ENCODE data around the gene CDKN1C. TPM values are rescaled to one million over a fixed set of nuclear protein-coding genes. Genes with fewer than 3 reads are reported as not detected.
A peak's percentile ranks its signal among the peaks of the same experiment; 100 is the strongest.

Gene CDKN1C
- total and polyA plus RNA-seq, 2 of the 8 experiments (the other 6 are each of a cell fraction or from before 2014, with no cell fraction given) = 12.8 to 14.1 TPM

DNA sequence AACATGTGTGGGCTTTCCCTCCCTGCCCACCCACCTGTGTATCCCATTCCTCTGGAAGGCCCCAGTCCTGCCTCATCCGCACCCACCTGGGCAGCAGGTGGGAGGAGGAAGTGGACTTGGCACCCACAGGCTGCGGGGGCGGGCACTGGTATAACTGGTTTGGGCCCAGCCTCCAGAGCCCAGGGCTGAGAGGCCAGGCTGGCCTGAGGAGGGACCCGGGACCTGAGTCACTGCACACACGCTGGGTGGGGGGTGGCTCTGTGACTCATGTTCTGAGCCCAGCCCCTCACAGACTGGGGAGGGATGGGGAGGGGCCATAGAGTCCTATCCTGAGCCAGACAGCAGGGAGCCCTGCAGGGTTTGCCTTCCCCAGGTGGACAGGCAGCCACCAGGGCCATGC lies 26.9 kb upstream of the CDKN1C start:
- Histone ChIP-seq H3K4me1 (replicated peaks in 1 of 4; ENCODE audit: control insufficient read depth in 3 of 4, insufficient read depth in 4 of 4, low read length in 3 of 4) (peaks cover 0 to 19% (median 8%) of the 10 kb centered on the region in 4 experiments; a peak in 4 of 7 replicates), H3K27ac (ENCODE audit: low read depth, low read length) (no peak overlapping the region), H2AFZ (ENCODE audit: low read length) (no peak overlapping the region), H3K4me2 (ENCODE audit: insufficient read depth in 1 of 2, low read depth in 2 of 2, low read length in 2 of 2) (no peak overlapping the region), H2BK15ac (ENCODE audit: low read length) (0 out of 2 replicates have a peak overlapping the region, but pooled peaks have one; percentile 16), H4K91ac (replicated peaks; ENCODE audit: insufficient read length, low read length) (no peak overlapping the region), H2AK5ac (ENCODE audit: low read depth, low read length) (peak overlapping the region; percentile 53; the same call in 1 of the 2 replicates), H3K79me2 (ENCODE audit: control insufficient read depth in 1 of 2, insufficient read depth in 2 of 2, low read length in 2 of 2) (no peaks in the 10 kb centered on the region), H4K20me1 (replicated peaks in 1 of 2; ENCODE audit: control insufficient read depth in 1 of 2, insufficient read depth in 2 of 2, low read length in 2 of 2) (peaks cover 0 to 4% of the 10 kb centered on the region in 2 experiments), H3K23me2 (ENCODE audit: low read depth, low read length) (no peaks in the 10 kb centered on the region), H3K56ac (replicated peaks; ENCODE audit: insufficient read length, low read depth, low read length) (no peak overlapping the region), H2BK5ac (ENCODE audit: low read depth, low read length) (no peak overlapping the region), H4K8ac (ENCODE audit: extremely low read depth, insufficient read depth, low read length) (no peak overlapping the region; the same call in 1 of the 2 replicates), H3K9me3 (ENCODE audit: insufficient read depth in 2 of 2, low read depth in 1 of 2, low read length in 1 of 2) (no peaks in the 10 kb centered on the region), H3K14ac (ENCODE audit: insufficient read length) (no peak overlapping the region), H3K9ac (replicated peaks in 1 of 4; ENCODE audit: extremely low read depth in 1 of 4, low read depth in 3 of 4, low read length in 3 of 4) (no peak overlapping the region), H3K79me1 (ENCODE audit: low read depth, low read length) (no peaks in the 10 kb centered on the region), H3K36me3 (ENCODE audit: control insufficient read depth in 2 of 4, insufficient read depth in 4 of 4, low read length in 3 of 4) (no peaks in the 10 kb centered on the region), H2BK12ac (ENCODE audit: low read depth, low read length) (peak overlapping the region; percentile 27; the same call in 1 of the 2 replicates), H2BK20ac (ENCODE audit: low read length) (no peak overlapping the region), H4K5ac (ENCODE audit: insufficient read length, low read depth, low read length) (no peak overlapping the region), H3K4ac (replicated peaks; ENCODE audit: insufficient read length, low read depth, low read length) (no peak overlapping the region), H3K4me3 (ENCODE audit: extremely low read depth in 1 of 4, insufficient read depth in 2 of 4, low read depth in 3 of 4, low read length in 4 of 4) (no peak overlapping the region), H3K18ac (ENCODE audit: extremely low read depth, low read length) (no peak overlapping the region), H2BK120ac (replicated peaks; ENCODE audit: low read depth, low read length) (no peak overlapping the region), H3K23ac (ENCODE audit: insufficient read length) (no peak overlapping the region), H3K27me3 (replicated peaks in 1 of 4; ENCODE audit: control insufficient read depth in 3 of 4, extremely low read depth in 1 of 4, insufficient read depth in 3 of 4, low read length in 3 of 4) (no peaks in the 10 kb centered on the region)
- WGBS, 2 experiments (ENCODE audit: extremely low coverage in 1 of 2, insufficient coverage in 1 of 2, insufficient read length in 1 of 2, insufficient replicate concordance in 2 of 2, low coverage in 1 of 2, low lambda C conversion rate in 2 of 2, missing lambda C conversion rate in 1 of 2) = 71% methylated on average over 5 of the region's 5 CpGs; no CpG with 5 or more reads in 1 of the 2 experiments
- TF ChIP-seq EGR1 (IDR thresholded peaks at IDR 0.05; ENCODE audit: borderline replicate concordance, low read depth, low read length) (peak; percentile 52; the same call in 1 of the 2 replicates), USF2 (IDR thresholded peaks at IDR 0.05; ENCODE audit: low read length) (no peak), GABPA (IDR thresholded peaks at IDR 0.05; ENCODE audit: borderline replicate concordance, insufficient read depth, low read length) (no peak), KDM5A (IDR thresholded peaks at IDR 0.05; ENCODE audit: low read length) (no peak), CHD1 (IDR thresholded peaks at IDR 0.05; ENCODE audit: low read depth, low read length) (no peak), JUND (IDR thresholded peaks at IDR 0.05; ENCODE audit: low read length) (peak; percentile 65; the same call in 1 of the 2 replicates), RFX5 (IDR thresholded peaks at IDR 0.05; ENCODE audit: borderline replicate concordance, low read depth, low read length) (no peak)
- POLR2A ChIA-PET (ENCODE audit: partially characterized antibody) = interaction anchor here (1.0 to 1.8 kb wide), 3 partner anchors 10 to 29 kb away, joined by 3 to 6 read pairs (median 5); partner anchors contain the start of gene PHLDA2
- DNase-seq (ENCODE audit: low read depth in 1 of 2, low spot score in 2 of 2) (no peak), FAIRE-seq (no peak)
- CTCF ChIA-PET (ENCODE audit: partially characterized antibody) = interaction anchor here (1.1 to 3.4 kb wide), 4 partner anchors 21 to 381 kb away, joined by 3 to 19 read pairs (median 4); no protein-coding TSS in a partner anchor

Data from H1 (cell line).